Neuron (in vitro differentiated cells): Measurements from ENCODE around the gene TMEM30B.
"Not testable (repeated sequence)": the region's sequence is repeated elsewhere in the genome, so short reads cannot be mapped to it uniquely, and the experiment has no call there.

Source experiments
- H2AFZ ChIP-seq: one replicate; pipeline ENCODE4 v1.6.1; 2013; ENCODE audit warnings: low read depth, mild to moderate bottlenecking, inconsistent platforms, low read length, moderate library complexity
- H3K27me3 ChIP-seq: one replicate; pipeline ENCODE4 v1.6.1; 2013; ENCODE audit warnings: low read length; ENCODE audit not compliant: insufficient read depth
- H3K36me3 ChIP-seq: one replicate; pipeline ENCODE4 v1.6.1; 2013; ENCODE audit warnings: low read length; ENCODE audit not compliant: insufficient read depth
- H3K4me1 ChIP-seq: one replicate; pipeline ENCODE4 v1.6.1; 2013; ENCODE audit warnings: low read length; ENCODE audit not compliant: insufficient read depth
- H3K4me3 ChIP-seq: 2 replicates; pipeline ENCODE4 v1.5.1; 2013; ENCODE audit warnings: mild to moderate bottlenecking, low read length, moderate library complexity
- H3K9me3 ChIP-seq: one replicate; pipeline ENCODE4 v1.6.1; 2013; ENCODE audit warnings: low read length

Gene TMEM30B

DNA sequence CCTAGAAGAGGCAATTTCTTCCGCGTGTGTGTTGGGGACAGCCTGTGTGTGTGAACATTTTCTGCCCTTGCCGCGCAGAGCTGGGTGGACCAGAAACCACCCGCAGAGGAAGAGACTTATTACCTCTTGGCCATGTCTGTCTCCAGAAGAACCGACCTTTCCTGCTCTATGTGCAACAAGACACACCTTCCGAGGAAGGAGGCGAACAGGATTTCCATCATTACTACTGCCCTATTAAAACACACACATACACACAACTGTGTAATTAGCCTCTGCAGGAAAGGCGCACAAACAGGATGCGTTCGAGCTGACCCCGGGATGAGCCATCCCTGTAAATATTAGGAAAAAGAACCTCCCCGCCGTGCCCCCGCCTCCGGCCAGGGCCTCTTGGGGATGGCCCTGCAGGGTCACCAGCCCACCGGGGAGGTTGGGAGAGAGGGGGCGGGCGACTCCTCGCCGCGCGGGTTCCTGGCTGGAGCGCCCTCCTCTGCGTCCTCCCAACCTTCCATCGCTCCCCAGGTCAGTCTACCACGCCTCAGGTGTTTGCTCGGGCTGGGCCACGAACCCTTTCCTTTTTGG, 39.8 kb upstream of the TMEM30B start:
- Histone ChIP-seq H3K27me3 (peaks cover 47% of the 10 kb centered on the region), H3K4me1 (no peaks in the 10 kb centered on the region), H3K4me3 (no peak overlapping the region), H3K9me3 (peaks cover 10% of the 10 kb centered on the region), H2AFZ (no peak overlapping the region), H3K36me3 (no peaks in the 10 kb centered on the region)

DNA sequence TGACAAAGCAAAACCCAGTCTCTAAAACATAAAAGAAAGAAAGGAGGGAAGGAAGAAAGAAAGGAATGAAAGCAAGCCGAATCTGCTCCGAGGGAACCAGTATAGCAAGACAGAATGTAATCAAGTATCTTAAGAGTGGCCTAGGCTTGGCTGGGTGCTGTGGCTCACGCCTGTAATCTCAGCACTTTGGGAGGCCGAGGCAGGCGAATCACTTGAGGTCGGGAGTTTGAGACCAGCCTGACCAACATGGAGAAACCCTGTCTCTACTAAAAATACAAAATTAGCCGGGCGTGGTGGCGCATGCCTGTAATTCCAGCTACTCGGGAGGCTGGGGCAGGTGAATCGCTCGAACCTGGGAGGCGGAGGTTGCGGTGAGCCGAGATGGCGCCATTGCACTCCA, 39.0 kb upstream of the TMEM30B start:
- not testable (repeated sequence) for H3K4me3 ChIP-seq, H3K4me1 ChIP-seq, H3K9me3 ChIP-seq, H3K36me3 ChIP-seq, H2AFZ ChIP-seq
- H3K27me3 ChIP-seq: peaks cover 47% of the 10 kb centered on the region

DNA sequence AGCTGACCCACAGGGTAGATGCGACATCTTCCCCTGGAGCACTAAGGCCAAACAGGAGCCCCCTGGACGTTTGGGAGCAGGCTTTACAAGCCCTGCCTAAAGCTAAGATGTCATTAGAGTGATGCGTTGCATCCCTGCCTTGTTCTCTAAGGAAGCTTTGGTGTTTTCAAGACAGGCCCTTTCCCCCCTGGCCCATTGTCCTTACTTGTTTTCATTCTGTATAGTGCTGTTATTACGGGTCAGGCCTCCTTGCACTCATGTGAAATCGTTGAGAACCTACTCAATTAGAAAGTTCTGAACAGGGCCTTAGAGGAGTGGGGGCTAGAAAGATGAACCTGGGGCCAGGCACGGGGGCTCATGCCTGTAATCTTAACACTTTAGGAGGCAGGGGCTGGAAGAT, 38.6 kb upstream of the TMEM30B start:
- H3K4me3 ChIP-seq: no peak overlapping the region
- H3K36me3 ChIP-seq: no peaks in the 10 kb centered on the region
- H3K4me1 ChIP-seq: no peaks in the 10 kb centered on the region
- H3K27me3 ChIP-seq: peaks cover 47% of the 10 kb centered on the region
- H2AFZ ChIP-seq: no peak overlapping the region
- H3K9me3 ChIP-seq: peaks cover 10% of the 10 kb centered on the region

DNA sequence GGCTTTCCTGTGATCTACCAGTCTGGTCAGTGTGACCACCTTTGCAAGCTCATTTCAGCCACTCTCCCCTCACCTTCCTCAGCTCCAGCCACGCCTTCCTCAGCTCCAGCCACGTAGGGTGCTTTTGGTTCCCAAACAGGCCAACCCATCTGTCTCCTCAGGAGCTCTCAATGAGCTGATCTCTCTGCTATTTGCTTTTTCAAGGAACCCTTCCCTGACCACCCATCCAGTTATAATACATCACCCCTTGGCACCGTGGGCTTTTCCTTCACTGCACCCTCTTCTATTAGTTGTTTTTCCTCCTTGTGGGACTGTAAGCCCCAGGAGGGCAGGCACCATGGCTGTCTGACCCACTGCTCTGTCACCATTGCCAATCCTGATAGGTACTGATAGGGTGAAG, 37.9 kb upstream of the TMEM30B start:
- H3K36me3 ChIP-seq: no peaks in the 10 kb centered on the region
- no peak overlapping the region for H2AFZ ChIP-seq
- H3K4me1 ChIP-seq: no peaks in the 10 kb centered on the region
- peaks cover 10% of the 10 kb centered on the region for H3K9me3 ChIP-seq
- no peak overlapping the region for H3K4me3 ChIP-seq
- H3K27me3 ChIP-seq: peaks cover 47% of the 10 kb centered on the region

DNA sequence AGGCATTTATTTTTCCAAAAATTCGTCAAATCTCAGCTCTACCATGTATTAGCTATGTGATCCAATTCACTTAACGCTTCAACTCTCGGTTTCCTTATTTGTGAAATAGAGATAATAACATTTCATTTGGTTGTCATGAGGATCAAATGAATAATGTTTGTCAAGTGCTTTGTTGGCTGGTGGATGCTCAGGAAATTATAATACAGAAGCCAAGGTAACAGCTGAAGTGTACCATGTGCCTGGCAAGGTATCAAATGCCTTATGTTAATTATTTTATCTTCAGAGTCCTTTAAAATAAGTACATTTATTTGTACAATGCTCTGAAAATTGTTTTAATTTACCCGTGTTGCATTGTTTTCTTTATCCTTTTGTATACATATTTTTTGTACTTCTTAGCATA, 34.2 kb upstream of the TMEM30B start:
- H3K9me3 ChIP-seq: peaks cover 2% of the 10 kb centered on the region
- no peaks in the 10 kb centered on the region for H3K4me1 ChIP-seq
- no peak overlapping the region for H3K4me3 ChIP-seq
- no peak overlapping the region for H2AFZ ChIP-seq
- H3K36me3 ChIP-seq: no peaks in the 10 kb centered on the region
- H3K27me3 ChIP-seq: peaks cover 10% of the 10 kb centered on the region

DNA sequence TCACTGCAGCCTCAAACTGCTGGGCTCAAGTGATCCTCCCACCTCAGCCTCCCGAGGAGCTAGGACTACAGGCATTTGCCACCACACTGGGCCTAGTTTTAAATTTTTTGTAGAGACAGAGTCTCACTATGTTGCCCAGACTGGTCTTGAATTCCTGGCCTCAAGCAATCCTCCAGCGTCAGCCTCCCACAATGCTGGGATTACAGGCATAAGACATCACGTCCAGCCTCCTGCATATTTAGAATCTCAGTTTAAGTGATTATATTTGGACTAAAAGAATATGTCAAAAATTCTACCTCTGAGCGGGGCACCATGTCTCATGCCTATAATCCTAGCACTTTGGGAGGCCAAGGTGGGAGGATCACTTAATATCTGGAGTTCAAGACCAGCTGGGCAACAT, 27.6 kb upstream of the TMEM30B start:
- not testable (repeated sequence) for H3K4me1 ChIP-seq, H3K27me3 ChIP-seq, H2AFZ ChIP-seq, H3K36me3 ChIP-seq, H3K9me3 ChIP-seq, H3K4me3 ChIP-seq

DNA sequence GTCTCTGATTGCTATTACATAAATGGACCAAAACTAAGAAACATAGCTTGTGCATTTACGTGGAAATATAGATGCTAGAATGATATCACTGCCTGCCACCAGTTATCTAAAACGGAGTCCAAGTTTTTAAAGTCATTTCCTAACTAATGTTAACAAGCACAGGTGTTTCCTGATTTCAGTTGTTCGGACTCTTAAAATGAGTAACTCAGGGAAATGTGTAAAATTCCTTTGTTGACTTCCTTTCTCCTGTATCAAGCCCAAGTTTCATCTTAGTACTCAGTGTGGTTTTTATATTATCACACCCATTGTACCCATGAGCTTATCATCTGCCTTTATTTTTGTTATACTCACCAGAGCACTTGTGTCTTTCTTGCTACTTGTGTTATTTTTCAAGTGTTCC, 27.1 kb upstream of the TMEM30B start:
- Histone ChIP-seq H3K9me3 (peaks cover 2% of the 10 kb centered on the region), H3K4me1 (no peaks in the 10 kb centered on the region), H3K4me3 (no peak overlapping the region), H3K27me3 (no peaks in the 10 kb centered on the region), H2AFZ (no peak overlapping the region), H3K36me3 (no peaks in the 10 kb centered on the region)

DNA sequence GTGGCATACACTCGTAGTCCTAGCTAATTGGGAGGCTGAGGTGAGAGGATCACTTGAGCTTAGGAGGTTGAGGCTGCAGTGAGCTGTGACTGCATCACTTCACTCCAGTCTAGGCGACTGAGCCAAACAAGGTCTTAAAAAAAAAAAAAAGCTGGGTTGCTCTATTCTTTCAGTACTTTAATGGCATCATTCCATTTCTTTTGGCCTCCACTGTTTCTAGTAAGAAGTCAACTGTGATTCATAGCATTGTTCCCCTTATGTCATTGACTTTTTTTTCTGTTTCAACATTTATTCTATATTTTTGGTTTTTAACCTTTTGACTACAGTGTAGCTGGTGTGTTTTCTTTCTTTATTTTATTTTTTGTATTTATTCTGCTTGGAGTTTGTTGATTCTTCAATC, 23.6 kb upstream of the TMEM30B start:
- H3K4me3 ChIP-seq: no peak overlapping the region

DNA sequence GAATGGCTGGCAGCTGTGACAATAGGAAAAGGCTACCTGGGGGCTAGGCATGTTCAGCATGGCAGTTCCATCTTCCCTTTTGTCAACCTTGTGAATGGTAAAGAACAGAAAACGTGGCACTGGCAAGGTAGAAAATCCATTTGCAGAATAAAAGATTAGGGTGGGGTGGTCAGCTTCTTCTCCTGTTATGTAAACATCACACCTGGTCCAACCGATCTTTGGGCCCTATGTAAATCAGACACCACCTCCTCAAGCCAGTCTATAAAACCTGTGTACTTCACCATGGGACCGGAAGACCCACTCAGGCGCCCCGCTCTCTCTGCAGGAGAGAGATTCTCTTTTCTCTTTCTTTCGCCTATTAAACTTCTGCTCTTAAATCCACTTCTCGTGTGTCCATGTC, 19.6 kb upstream of the TMEM30B start:
- Histone ChIP-seq H3K27me3 (no peaks in the 10 kb centered on the region), H3K4me1 (no peaks in the 10 kb centered on the region), H3K9me3 (no peaks in the 10 kb centered on the region), H3K4me3 (no peak overlapping the region), H3K36me3 (no peaks in the 10 kb centered on the region), H2AFZ (no peak overlapping the region)

More for the DNA sequence above, 23.6 kb upstream of the TMEM30B start:
- Histone ChIP-seq H2AFZ (no peak overlapping the region), H3K27me3 (no peaks in the 10 kb centered on the region), H3K36me3 (no peaks in the 10 kb centered on the region), H3K4me1 (no peaks in the 10 kb centered on the region), H3K9me3 (no peaks in the 10 kb centered on the region)

DNA sequence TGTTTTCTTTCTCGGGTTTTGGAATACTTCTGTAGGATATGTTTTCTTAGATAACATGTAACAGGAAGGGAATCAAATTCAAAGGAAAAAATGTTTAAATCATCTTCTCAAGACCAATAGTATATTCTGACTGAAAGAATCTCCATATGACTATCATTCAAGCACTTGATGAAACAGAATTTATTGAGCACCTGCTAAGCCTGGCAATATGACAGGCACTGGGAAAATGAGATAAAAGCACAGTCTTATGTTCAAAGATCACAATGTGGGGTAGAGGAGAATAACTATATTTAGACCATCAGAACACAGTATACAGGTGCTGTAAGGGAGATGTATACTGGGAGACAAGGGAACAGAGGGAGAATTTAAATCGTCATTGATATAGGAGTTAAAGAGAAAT, 19.1 kb upstream of the TMEM30B start:
- Histone ChIP-seq H2AFZ (no peak overlapping the region), H3K4me3 (no peak overlapping the region), H3K9me3 (no peaks in the 10 kb centered on the region), H3K27me3 (no peaks in the 10 kb centered on the region), H3K4me1 (no peaks in the 10 kb centered on the region), H3K36me3 (no peaks in the 10 kb centered on the region)

DNA sequence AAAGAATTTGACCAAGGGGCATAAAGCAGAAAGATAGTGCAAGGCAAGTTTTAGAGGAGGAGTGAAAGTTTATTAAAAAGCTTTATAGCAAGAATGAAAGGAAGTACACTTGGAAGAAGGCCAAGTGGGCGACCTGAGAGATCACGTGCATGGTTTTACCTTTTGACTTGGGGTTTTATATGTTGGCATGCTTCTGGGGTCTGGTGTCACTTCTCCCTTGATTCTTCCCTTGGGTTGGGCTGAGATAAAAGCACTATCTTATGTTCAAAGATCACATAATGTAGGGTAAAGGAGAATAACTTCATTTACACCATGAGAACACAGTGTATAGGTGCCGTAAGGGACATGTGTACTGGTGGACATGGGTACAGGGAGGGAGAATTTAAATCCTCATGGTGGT, 17.7 kb upstream of the TMEM30B start:
- H2AFZ ChIP-seq: no peak overlapping the region
- no peaks in the 10 kb centered on the region for H3K36me3 ChIP-seq
- no peaks in the 10 kb centered on the region for H3K27me3 ChIP-seq
- no peaks in the 10 kb centered on the region for H3K9me3 ChIP-seq
- H3K4me3 ChIP-seq: no peak overlapping the region
- no peaks in the 10 kb centered on the region for H3K4me1 ChIP-seq

DNA sequence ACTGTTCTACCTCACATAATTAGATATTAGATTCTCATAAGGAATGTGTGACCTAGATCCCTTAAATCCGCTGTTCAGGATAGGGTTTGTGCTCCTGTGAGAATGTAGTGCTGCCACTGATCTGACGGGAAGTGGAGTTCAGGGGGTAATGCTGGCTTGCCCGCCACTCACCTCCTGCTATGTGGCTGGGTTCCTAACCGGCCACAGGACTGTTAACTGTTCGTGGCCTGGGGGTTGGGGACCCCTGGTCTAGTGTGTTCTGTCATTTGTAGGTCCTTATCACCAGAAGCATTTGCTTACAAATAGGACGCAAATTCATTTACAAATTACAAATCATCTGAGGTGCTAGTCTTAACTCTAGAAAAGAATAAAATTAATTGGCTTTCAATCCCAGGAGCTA, 16.4 kb upstream of the TMEM30B start:
- Histone ChIP-seq H3K4me1 (no peaks in the 10 kb centered on the region), H2AFZ (no peak overlapping the region), H3K4me3 (no peak overlapping the region), H3K36me3 (no peaks in the 10 kb centered on the region), H3K9me3 (no peaks in the 10 kb centered on the region), H3K27me3 (no peaks in the 10 kb centered on the region)

DNA sequence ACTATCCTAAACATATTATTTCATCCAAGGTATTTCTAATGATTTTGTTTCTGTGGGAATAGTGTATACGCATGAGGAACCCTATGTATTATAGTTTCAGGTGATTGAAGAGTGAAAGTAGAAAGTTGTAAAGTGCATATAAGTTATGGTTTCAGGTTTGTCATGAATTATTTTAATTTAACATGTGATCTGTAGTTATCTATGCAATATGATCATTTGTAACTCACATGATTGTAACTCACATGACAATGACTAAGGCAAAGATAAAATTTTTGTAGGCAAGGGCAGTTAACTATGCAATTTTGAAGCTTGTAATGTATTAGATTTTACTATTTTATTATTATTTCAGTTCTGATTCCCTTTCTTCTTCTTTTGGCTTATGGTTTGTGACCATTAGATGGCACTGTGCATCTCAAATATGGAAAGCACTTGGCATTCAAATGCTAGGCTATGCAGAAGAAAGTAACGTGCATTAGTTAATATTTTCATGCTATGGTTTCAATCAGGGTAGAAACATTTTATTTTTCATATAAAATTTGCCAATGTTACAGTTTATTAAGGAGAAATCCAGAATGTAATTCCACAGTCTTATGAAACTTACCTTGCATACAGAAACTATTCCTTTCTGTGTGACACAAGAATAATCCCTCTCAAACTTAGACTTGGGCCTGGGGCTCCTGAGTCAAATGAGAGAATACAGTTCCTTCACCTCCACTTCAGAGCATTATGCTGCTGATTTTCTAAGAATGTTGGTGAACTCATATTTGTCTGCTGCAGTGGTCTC, 15.8 kb upstream of the TMEM30B start:
- Histone ChIP-seq H3K27me3 (no peaks in the 10 kb centered on the region), H3K4me3 (no peak overlapping the region), H3K36me3 (no peaks in the 10 kb centered on the region), H3K4me1 (no peaks in the 10 kb centered on the region), H2AFZ (no peak overlapping the region), H3K9me3 (no peaks in the 10 kb centered on the region)

DNA sequence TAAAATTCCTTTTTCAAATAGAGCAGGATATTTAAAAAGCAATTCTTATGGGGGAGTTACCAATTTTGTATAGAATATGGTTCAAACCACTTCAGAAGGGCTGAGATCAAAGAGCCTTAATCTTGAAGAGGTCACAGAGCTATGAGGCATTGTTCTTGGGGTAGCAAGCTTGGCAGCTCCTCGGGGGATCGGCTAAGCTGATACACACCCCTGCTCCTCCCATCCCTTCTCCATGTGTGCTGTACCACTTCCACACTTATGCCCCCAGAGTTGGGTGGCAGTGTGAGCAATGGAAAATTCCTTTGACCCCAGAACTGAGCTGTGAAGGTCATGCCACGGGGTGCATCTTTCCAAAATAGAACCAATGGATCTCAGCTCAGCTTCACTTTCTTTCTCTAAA, 15.0 kb upstream of the TMEM30B start:
- Histone ChIP-seq H3K27me3 (no peaks in the 10 kb centered on the region), H3K9me3 (no peaks in the 10 kb centered on the region), H3K4me1 (no peaks in the 10 kb centered on the region), H2AFZ (no peak overlapping the region), H3K36me3 (no peaks in the 10 kb centered on the region), H3K4me3 (no peak overlapping the region)
